Measurements from ENCODE around the gene NTM. TPM values are rescaled to one million over a fixed set of nuclear protein-coding genes. Genes with fewer than 3 reads are reported as not detected.

NTM gene
- total RNA-seq, 2 experiments from 2014 or later = not detected

GRCh38 chr11:131724436-131724975, 354.1 kb downstream of the NTM start:
- H3K4me1 Mint-ChIP-seq (ENCODE audit: low read depth) = no peaks in the 10 kb centered on the region
- ChIA-PET CTCF (no interaction called here), POLR2A (no interaction called here)
- intact Hi-C loops (cut with micrococcal nuclease) = no loop called here
- no peaks in the 10 kb centered on the region for H3K36me3 Mint-ChIP-seq (ENCODE audit: low read depth)
- no peak overlapping the region for H3K4me3 Mint-ChIP-seq
- TF ChIP-seq CTCF (IDR thresholded peaks at IDR 0.05) = no peak
- DNase-seq (no peak), ATAC-seq (no peak)
- peaks cover 2% of the 10 kb centered on the region for H3K27me3 Mint-ChIP-seq
- H3K27ac Mint-ChIP-seq = no peak overlapping the region
- H3K9me3 Mint-ChIP-seq = no peaks in the 10 kb centered on the region

GRCh38 chr11:131734871-131735270, 364.5 kb downstream of the NTM start:
- H3K4me3 Mint-ChIP-seq = no peak overlapping the region
- intact Hi-C loops (cut with micrococcal nuclease) = no loop called here
- H3K27me3 Mint-ChIP-seq = no peaks in the 10 kb centered on the region
- DNase-seq (no peak), ATAC-seq (no peak)
- H3K27ac Mint-ChIP-seq = no peak overlapping the region
- ChIA-PET POLR2A (no interaction called here), CTCF (no interaction called here)
- H3K36me3 Mint-ChIP-seq (ENCODE audit: low read depth) = no peaks in the 10 kb centered on the region
- H3K9me3 Mint-ChIP-seq = no peaks in the 10 kb centered on the region
- TF ChIP-seq CTCF (IDR thresholded peaks at IDR 0.05) = no peak
- no peaks in the 10 kb centered on the region for H3K4me1 Mint-ChIP-seq (ENCODE audit: low read depth)

DNA sequence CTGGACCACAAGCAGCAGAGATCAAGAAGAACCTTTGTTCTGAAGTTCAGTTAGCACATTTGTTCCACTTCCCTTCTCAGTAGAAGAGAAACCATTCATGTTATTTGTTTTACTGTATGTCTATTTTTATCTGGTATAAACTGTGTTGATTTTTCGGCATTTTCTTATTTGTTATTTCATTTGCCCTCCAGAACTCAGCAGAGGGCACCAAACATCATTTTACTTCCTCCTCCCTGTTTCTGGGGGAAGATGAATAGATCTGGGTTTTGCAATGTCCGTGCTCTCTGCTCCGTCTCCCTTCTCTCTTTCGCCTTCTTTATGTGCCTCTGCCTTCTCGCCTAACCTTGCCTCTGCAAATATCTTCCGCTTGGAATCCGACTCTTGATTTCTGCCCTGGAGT, 366.9 kb downstream of the NTM start:
- Mint-ChIP-seq H3K9me3 (no peaks in the 10 kb centered on the region), H3K4me1 (ENCODE audit: low read depth) (no peaks in the 10 kb centered on the region), H3K27ac (no peak overlapping the region), H3K27me3 (no peaks in the 10 kb centered on the region), H3K4me3 (no peak overlapping the region), H3K36me3 (ENCODE audit: low read depth) (no peaks in the 10 kb centered on the region)
- DNase-seq = no peak
- ChIA-PET CTCF (no interaction called here), POLR2A (no interaction called here)
- TF ChIP-seq CTCF (IDR thresholded peaks at IDR 0.05) = no peak
- ATAC-seq = no peak
- intact Hi-C loops (cut with micrococcal nuclease) = no loop called here

- Mint-ChIP-seq H3K4me1 (ENCODE audit: low read depth) (no peaks in the 10 kb centered on the region), H3K27me3 (no peaks in the 10 kb centered on the region), H3K9me3 (no peaks in the 10 kb centered on the region), H3K36me3 (ENCODE audit: low read depth) (no peaks in the 10 kb centered on the region), H3K4me3 (no peak overlapping the region), H3K27ac (no peak overlapping the region)
- no peak for DNase-seq
- ChIA-PET CTCF (interaction anchor here (0.8 kb wide), 1 partner anchor 9 kb away, joined by 3 read pairs; no protein-coding TSS in a partner anchor), POLR2A (no interaction called here)
- TF ChIP-seq CTCF (IDR thresholded peaks at IDR 0.05) = no peak
- intact Hi-C loops (cut with micrococcal nuclease) = no loop called here
- ATAC-seq = no peak
Observed at GRCh38 chr11:131739243-131739882, 368.9 kb downstream of the NTM start.

DNA sequence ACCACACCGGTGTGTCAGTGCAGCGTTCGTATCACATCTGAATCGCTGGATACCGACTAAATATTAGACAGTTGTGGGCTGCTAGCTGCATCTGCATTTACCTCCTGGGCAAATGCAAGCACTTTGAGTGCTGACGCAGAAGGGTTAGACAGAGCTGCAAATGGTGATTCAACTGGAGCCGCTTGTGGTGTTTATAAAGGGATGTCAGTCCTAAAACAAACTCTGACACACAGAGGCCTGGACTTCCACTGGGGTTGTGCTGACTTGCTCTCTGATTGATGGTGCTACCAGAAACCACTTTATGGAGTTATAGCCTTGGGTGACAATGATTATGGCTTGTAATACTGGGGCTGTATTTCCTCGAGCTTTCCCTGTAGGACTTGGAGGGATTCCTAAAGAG, 374.4 kb downstream of the NTM start:
- Mint-ChIP-seq H3K27ac (no peak overlapping the region), H3K9me3 (no peaks in the 10 kb centered on the region), H3K4me3 (no peak overlapping the region), H3K36me3 (ENCODE audit: low read depth) (no peaks in the 10 kb centered on the region), H3K27me3 (no peaks in the 10 kb centered on the region), H3K4me1 (ENCODE audit: low read depth) (no peaks in the 10 kb centered on the region)
- no peak for TF ChIP-seq CTCF (IDR thresholded peaks at IDR 0.05)
- intact Hi-C loops (cut with micrococcal nuclease) = loop anchor here (5.0 kb wide), 1 partner anchor 382 kb away; no protein-coding TSS in a partner anchor
- no peak for DNase-seq
- ChIA-PET POLR2A (no interaction called here), CTCF (no interaction called here)
- ATAC-seq = no peak
